Stimulated activated CD8-positive, alpha-beta memory T cell treated with anti-CD3 and anti-CD28 coated beads, Interleukin-15, amount 100 ng/mL, for 24 hours (primary cell): ENCODE measurements around the gene KIAA1191.
A peak's percentile ranks its signal among the peaks of the same experiment; 100 is the strongest.
"Not testable (repeated sequence)": the region's sequence is repeated elsewhere in the genome, so short reads cannot be mapped to it uniquely, and the experiment has no call there.

Source experiments
- DNase-seq: peaks from one replicate; pipeline ENCODE4 v3.0.0-alpha.2; 2020; ENCODE audit warnings: low read depth

The KIAA1191 gene, protein sequence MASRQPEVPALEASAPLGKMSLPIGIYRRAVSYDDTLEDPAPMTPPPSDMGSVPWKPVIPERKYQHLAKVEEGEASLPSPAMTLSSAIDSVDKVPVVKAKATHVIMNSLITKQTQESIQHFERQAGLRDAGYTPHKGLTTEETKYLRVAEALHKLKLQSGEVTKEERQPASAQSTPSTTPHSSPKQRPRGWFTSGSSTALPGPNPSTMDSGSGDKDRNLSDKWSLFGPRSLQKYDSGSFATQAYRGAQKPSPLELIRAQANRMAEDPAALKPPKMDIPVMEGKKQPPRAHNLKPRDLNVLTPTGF

DNA sequence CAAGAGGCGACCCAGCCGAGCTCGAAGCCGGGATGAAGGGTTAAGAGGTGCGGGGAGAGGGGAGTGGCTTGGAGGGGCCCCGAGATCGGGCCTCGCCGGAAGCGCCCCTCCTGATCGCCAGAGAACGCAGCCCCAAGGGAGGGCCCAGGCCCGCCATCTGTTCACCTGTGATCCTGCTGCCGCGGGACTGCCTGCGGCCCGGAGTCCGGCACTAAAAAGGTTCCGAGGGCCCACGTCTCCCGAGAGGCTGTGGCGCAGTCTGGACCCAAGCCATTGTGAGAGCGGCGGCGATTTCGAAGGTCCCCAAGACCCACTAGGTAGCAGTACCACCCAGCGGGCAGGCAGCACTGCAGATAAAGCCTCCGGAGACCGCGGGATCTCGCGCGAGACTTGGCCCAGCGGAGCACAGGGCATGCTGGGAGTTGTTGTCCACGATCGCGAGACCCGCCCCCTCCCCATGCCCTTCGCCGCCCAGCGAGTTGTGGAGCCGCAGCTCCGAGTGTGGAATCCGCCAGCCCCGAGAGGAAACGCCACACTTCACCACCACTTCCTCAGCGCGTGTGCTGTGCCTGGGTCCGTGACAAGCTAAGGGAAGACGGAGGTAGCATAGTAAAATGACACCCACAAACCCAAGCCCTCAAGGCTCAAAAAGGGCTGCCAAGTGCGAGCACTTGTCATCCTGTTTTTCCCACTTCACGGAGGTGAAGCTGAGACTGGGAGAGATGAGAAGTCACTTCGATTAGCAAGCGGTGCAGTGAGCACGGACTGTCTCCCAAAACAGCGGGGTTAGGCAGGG, at the start of gene KIAA1191:
KIAA1191 (minus strand) TSS at position 328 of the 796 bp plus-strand sequence. CDS start 2,256 bp downstream, outside the sequence.
- peak; percentile 73 for DNase-seq

DNA sequence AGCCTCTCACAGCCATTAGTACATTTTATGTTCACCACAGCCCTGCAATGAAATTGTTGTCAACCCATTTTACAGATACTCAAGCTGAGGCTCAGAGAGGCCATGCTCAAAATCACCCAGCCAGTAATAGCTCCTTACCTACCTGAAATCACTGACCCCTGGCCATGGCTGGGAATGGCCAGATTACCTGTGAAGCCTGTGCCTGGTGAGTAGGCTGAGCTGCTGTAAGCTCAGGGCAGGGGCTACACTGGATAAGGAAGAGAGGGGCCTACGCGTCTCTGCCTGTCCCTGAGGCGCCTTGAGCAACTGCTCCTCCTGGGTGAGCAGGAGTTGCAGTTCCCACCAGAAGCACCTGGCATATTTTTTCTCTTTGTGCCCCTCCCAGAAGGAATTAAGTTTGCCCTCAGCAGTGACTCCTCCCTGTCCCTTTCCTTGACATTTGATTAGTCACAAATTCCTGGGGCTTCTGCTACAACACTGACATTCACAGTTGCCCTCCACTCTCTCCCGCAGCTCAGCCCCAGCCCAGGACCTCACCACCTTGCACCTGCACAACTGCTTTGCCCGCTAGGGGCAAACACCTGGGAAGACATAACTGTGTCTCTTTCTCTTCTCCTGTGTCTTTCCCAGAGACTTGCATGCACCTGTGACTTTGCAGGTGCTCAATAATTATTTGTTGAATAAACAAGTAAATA, 49.1 kb upstream of the KIAA1191 start:
- no peak for DNase-seq

DNA sequence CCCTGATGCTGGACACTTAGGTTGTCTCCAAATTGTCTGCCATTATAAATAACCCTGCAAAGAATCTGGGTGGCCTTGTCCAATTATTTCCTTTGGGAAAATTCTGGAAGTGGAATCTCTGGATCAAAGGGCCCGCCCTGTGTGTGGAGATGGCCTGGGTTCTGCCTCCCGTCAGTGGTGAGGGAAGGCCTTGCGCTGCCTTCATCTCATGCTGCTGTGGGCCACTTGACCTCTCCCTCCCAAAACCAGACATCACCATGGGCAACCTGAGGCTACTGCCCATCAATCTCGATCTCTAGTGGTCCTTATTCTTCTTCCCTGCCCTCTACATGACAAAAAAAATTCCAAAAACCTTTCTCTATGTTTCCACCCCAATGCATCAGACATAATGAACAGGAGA, 48.2 kb upstream of the KIAA1191 start:
- no peak for DNase-seq

DNA sequence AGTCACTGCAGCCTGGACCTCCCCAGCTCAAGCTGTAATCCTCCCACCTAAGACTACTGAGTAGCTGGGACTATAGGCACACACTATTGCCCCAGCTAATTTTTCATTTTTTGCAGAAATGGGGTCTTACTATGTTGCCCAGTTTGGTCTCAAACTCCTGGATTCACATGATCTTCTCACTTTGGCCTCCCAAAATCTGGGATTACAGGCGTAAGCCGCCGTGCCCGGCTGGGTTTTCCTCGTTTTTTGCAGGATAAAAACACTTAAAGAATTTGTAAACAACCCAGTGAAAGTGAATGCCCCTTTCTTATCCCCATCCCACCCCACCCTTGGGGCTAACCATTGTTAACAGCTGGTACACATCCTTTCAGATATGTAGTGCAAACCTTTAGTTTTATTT, 47.0 kb upstream of the KIAA1191 start:
- no peak for DNase-seq

DNA sequence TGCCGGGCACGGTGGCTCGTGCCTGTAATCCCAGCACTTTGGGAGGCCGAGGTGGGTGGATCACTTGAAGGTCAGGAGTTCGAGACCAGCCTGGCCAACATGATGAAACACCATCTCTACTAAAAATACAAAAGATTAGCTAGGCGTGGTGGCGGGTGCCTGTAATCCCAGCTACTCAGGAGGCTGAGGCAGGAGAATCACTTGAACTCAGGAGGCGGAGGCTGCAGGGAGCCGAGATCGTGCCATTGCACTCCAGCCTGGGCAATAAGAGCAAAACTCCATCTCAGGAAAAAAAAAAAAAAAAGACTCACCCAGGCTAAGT, 46.6 kb upstream of the KIAA1191 start:
- DNase-seq, result not testable (repeated sequence)

DNA sequence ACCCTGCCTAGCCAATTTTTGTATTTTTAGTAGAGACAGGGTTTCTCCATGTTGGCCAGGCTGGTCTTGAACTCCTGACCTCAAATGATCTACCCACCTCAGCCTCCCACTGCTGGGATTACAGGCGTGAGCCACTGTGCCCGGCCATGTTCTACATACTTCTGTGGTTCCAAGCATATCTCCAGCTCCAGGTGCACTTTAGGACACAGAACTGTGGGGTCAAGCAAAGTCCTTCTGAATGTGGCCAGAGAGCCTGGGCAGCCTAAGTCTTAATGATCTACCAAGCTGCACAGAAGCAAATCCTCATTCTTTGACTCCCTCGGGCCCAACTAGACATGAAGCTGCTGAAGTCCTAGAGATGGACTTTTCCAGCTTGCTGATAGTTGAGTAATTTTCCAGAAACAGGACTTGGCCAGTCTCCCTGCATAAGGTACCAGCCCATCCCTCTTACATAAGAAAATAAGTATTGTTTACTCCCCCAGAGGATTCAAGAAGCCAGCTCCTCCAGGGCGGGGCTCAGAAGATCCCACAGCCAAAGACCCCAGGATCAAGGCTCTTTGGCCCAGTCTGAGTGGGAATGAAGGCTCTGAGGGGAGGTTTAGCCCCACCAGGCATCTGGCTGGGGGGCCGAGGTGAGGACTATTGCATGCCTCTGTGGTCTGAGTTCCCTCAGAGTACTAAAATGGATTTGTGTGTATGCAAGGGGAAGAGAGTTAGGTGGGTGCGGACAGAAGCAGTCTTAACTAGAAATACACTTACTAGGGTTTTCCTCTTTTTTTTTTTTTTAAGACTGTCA, 46.1 kb upstream of the KIAA1191 start:
- no peak for DNase-seq

DNA sequence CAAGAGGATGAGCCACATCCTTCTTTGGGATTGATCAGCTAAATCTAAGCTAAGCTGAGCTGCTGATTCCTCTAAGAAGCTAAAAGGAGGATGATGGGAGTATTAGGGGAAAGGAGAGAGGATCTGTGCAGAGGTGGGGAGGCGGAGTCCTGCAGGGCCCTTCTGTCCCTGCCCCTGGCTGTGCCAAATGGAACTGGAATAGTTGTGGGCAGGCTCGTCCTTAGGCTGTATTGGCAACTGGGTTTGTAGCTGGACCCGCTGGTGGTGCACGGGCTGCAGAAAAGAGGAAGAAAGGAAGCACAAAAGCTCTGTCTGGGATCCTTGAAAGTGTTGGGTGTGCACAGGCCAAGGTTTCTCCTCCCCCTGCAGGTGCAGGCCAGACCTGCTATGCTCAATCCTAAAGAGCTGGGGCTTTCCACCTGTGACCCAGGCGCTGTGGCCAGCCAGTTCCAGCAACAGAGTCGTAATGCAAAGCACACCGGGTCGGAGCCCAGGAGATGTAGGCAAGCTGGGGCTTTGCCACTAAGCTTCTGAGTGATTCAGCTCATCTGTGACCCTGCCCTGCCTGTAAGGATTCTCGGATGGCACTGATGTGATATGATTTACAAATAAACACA, 45.0 kb upstream of the KIAA1191 start:
- no peak for DNase-seq

DNA sequence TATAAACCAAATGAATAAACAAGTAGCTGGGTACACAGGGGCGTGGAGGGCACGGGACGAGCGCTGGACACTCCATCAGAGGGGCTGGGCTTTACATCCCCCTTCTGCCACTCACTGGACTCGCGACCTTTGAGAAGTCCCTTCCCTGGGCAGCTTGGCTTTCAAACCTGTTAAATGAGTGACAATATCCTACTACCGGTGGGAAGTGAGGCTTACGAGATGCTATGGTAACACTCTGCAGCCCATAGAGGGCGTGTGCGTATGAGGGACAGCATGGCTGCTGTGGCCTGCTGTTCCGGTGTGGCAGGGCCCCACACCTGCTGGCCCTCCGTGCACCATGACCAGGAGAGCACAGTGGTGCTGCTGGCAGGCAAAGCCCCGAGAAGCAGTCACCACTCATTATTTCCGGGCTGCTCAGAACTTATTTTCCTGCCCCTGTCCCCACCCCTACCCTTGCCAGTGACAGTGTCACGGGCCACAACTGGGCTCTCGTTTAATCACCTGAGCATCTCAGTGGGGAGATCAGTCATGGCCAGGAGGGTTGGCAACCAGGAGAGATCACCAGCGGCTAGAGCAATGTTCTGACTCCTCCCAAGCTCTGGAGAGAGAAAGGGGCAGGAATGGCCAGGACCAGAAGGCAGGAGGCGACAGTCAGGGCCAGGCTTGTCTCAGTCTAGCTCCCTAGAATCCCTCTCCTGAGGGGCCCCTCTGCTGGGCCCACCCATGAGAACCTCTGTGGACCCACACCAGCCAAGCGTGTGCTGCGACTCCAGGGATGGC, 44.3 kb upstream of the KIAA1191 start:
- DNase-seq, result no peak

DNA sequence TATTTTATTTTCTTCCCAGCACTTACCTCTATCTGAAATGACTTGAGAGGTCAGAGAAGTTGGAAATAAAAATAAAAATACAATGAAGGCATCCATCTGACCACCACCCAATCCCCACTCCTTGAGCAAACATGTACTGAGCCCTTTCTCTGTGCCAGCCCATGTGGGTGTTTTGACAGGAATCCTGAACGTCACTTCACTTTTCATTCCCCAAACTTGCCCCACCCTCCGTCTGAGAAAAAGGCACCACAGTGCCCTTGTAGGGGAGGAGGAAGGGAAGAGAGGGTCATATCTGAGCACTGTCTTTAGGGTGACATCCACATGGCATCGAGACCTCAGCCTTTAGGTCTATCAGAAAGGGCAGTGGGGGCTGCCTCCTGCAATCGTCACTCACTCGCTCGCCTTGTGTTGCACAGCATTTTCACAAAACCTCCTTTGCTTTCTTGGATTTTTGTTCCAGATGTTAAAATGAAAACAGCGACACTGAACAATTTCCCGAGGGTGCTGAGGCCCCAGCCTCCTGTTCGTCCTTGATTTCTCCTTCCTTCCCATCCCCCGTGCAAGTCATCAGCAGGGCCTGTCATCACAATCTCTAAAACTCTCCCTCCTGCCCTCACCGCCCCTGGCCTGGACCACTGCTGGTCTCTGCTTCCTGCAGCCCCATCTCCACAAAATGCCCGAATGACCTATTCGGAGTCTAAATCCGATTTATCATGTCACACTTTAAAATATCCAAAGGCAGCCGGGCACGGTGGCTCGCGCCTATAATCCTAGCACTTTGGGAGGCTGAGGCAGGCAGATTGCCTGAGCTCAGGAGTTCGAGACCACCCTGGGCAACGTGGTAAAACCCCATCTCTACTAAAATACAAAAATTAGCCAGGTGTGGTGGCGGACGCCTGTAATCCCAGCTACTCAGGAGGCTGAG, 40.0 kb upstream of the KIAA1191 start:
- DNase-seq, result no peak

DNA sequence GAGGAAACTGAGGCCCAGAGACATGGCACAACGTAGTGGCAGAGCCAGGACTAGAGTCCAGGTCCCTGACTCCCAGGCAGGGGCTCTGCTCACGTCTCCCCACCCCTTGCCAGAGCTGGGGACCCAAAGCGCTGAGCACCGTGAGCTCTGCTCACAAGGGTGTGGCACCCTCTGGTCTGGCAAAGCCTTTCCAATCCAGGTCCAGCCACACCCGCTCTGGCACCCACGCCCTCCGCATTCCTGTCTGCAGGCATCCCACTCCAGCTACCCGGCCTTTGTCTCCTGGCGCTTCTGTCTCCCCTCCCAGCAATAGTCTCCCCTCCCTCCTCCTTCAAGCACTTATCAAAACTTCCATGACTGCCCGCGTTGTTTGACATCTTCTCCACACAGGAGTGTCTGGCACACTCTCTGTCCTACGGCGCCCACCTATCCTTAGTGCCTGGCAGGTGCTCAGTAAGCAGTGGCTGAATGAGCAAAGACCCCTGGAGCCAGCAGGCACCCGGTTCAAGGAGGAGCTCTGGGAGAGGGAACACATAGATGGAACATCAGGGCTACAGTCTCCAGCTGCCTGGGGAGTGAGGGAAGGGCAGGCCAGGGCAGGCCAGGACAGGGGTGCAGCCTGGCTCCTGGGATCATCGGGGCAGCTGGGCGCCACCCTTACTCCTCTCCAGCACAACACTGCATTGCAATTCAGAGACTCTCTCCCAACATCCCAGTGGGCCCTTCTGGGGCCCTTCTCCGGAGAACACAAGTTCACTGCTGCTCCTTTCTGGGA, 39.0 kb upstream of the KIAA1191 start:
- no peak for DNase-seq

DNA sequence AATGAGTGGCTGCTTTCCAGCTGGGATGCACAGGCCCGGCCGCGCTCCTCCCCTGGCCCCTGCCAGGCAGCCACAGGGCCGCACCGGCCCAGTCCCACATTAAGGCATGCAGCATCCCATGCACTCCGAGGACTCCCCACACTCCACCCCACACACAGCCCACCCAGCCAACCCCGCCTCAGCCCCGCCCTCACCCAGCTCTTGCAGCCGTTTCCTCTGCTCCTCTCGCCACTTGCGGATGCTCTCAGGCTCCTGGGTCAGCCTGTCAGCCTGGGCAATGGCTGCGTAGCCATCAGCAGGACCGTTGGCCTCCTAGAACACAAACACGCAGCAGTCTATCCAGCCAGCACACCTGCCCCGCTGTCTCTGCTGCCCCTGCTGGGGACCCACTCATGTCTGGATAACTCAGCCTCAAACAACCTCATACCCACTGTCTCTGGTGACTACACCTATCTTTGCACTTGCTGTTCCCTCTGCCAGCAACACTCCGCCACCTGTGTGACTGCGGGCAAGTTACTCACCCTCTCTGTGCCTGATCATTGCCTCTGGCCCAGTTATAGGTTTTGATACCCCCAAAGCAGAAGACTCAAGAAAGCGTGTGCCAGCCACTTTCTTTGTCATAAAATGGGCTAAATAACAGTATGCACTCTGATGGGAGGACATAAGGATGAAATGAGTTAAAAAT, 36.3 kb upstream of the KIAA1191 start:
- no peak for DNase-seq

DNA sequence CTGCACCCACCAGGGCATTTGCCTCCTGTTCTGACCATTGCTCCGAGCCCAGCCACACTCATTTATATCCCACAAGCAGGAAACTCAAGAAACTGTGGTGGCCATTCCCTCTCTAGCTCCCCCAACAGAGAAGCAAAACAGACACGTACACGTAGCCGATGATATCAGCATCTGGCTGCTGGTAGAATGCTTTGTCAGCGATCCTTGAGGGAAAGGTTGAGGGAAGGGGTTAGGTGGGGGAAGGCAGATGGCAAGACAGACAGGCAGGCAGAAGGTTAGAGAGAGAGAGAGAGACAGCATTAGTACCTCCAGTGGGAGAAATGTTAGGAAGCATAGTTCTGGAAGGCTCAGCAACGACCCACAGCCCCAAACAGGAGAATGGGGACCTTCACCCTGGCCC, 34.8 kb upstream of the KIAA1191 start:
- no peak for DNase-seq

DNA sequence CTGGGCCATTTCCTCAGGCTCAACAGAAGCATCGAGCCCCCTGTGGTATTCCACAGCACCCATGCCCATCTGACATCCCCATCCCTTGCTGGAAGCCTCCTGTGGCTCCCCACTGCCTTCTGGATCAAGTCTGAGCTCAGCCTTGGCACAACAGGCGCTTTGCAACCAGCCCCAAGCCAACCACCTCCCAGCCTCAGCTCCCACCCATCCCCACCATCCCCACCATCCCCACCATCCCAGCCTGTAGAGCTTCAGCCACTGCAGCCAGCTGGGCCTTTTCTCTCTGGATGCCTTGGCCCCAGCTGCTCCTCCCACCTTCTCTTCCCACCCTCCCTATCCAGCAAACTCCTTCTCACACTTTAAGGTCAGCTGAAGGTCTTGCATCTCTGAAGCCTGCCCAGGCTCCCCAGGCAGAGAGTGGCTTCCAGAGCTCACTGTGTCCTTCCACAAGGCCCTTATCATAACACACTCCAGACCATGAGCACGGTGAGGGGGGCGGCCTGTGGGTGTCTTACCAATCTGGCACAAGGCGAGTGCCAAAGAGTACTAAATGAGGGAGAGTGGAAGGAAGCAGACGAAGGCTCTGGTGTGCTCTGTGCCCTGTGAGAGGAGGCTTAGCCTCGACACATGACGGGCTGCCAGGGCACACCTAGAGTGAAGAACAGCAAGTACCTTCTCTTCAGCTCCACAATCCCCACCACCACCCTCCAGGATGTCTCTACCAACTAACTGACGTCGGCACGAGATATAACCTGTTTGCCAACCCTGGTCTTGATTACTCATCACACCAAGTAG, 33.5 kb upstream of the KIAA1191 start:
- no peak for DNase-seq

DNA sequence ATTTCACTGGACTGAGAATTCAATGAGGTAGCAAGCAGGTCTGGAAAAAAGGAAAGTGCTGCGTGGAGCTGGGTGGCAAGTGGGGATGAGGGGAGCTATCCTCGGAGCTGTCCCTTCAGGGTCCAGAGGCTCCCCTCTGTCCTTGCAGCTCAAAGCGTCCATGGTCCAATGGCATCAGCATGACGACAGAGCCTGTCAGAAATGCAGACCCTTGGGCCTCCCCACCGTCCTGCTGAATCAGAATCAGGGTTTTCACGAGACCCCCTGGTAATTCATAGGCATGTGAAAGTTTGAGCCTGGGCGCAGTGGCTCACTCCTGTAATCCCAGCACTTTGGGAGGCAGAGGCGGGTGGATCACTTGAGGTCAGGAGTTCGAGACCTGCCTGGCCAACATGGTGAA, 32.5 kb upstream of the KIAA1191 start:
- DNase-seq, result no peak

DNA sequence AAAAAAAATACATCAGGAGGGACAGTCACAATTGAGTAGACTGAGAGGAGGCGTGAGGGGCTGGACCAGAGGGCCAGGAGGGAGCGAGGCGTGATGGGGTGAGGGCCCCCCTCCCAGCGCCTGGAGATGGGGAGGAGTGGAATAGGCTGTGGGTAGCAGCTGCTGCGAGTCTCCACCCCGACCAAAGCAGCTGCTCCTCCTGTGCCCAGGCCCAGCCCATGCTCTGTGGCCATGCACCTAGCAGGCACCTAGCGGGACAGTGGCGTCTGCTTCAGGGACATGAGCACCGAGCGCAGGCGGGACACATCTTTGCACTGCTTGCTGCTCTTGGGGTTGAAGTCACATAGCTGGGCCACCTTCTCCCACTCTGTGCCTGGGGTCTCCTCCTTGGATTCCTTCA, 31.0 kb upstream of the KIAA1191 start:
- DNase-seq, result no peak

DNA sequence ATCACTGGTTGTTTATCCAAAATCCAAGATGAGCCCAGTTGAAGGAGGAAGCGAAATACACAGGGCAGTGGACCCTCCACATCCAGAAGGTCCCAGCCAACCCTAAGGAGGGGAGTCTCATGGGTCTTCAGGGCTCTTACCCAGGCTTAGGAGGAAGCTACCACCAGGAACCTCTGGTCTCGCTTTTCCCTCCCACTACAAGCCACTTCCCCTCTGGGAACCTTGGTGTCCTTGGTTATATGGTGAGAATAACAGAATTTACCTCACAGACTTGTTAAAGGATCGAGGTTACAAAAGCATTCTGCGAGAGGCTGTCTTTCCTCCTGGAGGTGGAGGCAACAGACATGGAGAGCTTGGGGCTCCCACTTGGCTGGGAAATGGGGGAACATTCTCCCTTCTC, 30.4 kb upstream of the KIAA1191 start:
- no peak for DNase-seq

DNA sequence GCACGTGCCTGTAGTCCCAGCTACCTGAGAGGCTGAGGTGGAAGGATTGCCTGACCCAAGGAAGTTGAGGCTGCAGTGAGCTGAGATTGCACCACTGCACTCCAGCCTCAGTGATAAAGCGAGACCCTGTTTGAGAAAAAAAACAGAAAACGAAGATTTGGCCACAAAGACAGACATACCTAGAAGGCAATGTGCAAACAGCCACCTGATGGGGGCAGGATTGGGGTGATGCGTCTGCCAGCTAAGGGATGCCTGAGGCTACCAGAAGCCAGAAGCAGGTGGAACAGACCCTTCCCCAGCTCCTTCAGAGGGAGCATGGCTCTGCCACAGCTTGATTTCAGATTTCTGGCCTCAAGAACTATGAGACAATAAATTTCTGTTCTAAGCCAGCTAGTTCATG, 29.9 kb upstream of the KIAA1191 start:
- DNase-seq, result no peak
